Mesenchymal stem cell (in vitro differentiated cells and primary cell): ENCODE measurements around the gene RILPL1.
"Not testable (repeated sequence)": the region's sequence is repeated elsewhere in the genome, so short reads cannot be mapped to it uniquely, and the experiment has no call there.

Experiments used
- DNase-seq: peaks from one replicate; pipeline ENCODE4 v3.0.0-alpha.2; 2013
- H2AFZ ChIP-seq: one replicate; pipeline ENCODE4 v1.6.1; 2013; ENCODE audit warnings: low read depth, mild to moderate bottlenecking, control low read depth, inconsistent platforms, low read length, moderate library complexity
- H2AK5ac ChIP-seq: 2 replicates; pipeline ENCODE4 v1.6.1; 2013; ENCODE audit warnings: low read length, moderate library complexity, mild to moderate bottlenecking, inconsistent platforms; ENCODE audit not compliant: severe bottlenecking
- H2BK120ac ChIP-seq: one replicate; pipeline ENCODE4 v1.6.1; 2013; ENCODE audit warnings: low read depth, mild to moderate bottlenecking, inconsistent platforms, low read length, moderate library complexity
- H2BK12ac ChIP-seq, 2 experiments: one replicate each; pipeline ENCODE4 v1.6.1; 2013; ENCODE audit warnings: inconsistent platforms in 2 of 2, low read length in 2 of 2, mild to moderate bottlenecking in 2 of 2, moderate library complexity in 2 of 2, control low read depth in 1 of 2
- H2BK15ac ChIP-seq: one replicate; pipeline ENCODE4 v1.6.1; 2013; ENCODE audit warnings: mild to moderate bottlenecking, low read depth, inconsistent platforms; ENCODE audit not compliant: poor library complexity, severe bottlenecking
- H2BK5ac ChIP-seq: 2 replicates; pipeline ENCODE4 v1.6.1; 2013; ENCODE audit warnings: low read depth, mild to moderate bottlenecking, low read length, control low read depth, inconsistent platforms; ENCODE audit not compliant: poor library complexity, severe bottlenecking
- H3K14ac ChIP-seq, 2 experiments: one replicate each; pipeline ENCODE4 v1.6.1; 2013; ENCODE audit warnings: inconsistent platforms in 2 of 2, low read length in 2 of 2, control low read depth in 1 of 2, mild to moderate bottlenecking in 1 of 2, moderate library complexity in 1 of 2
- H3K18ac ChIP-seq, 2 experiments: one replicate each; pipeline ENCODE4 v1.6.1; 2013; ENCODE audit warnings: inconsistent platforms in 2 of 2, low read length in 2 of 2, control low read depth in 1 of 2, low read depth in 1 of 2, mild to moderate bottlenecking in 1 of 2
- H3K23ac ChIP-seq, 2 experiments: one replicate each; pipeline ENCODE4 v1.6.1; 2013; ENCODE audit warnings: inconsistent platforms in 2 of 2, low read length in 2 of 2, mild to moderate bottlenecking in 2 of 2, moderate library complexity in 2 of 2, control low read depth in 1 of 2
- H3K27ac ChIP-seq: 2 replicates; pipeline ENCODE4 v1.5.1; 2013; ENCODE audit warnings: mild to moderate bottlenecking, moderate library complexity, low read length, control low read depth, inconsistent platforms; ENCODE audit not compliant: poor library complexity, severe bottlenecking
- H3K27me3 ChIP-seq, 2 experiments: 2 replicates each; pipeline versions ENCODE4 v1.6.1 to v1.7.0; 2013; ENCODE audit warnings: low read length in 2 of 2, mild to moderate bottlenecking in 2 of 2, moderate library complexity in 2 of 2, control low read depth in 1 of 2, inconsistent platforms in 1 of 2; ENCODE audit not compliant: control insufficient read depth in 1 of 2, insufficient read depth in 1 of 2
- H3K36me3 ChIP-seq, 2 experiments: 2 replicates each; pipeline versions ENCODE4 v1.6.1 to v1.7.0; 2013; ENCODE audit warnings: low read length in 2 of 2, control low read depth in 1 of 2, inconsistent platforms in 1 of 2, low read depth in 1 of 2, mild to moderate bottlenecking in 1 of 2; ENCODE audit not compliant: insufficient read depth in 2 of 2, control insufficient read depth in 1 of 2
- H3K4ac ChIP-seq, 2 experiments: one replicate each; pipeline ENCODE4 v1.6.1; 2013; ENCODE audit warnings: inconsistent platforms in 2 of 2, low read length in 2 of 2, mild to moderate bottlenecking in 2 of 2, moderate library complexity in 2 of 2, control low read depth in 1 of 2, low read depth in 1 of 2
- H3K4me1 ChIP-seq: 2 replicates; pipeline ENCODE4 v1.6.1; 2013; ENCODE audit warnings: low read depth, low read length, control low read depth; ENCODE audit not compliant: control insufficient read depth, insufficient read depth
- H3K4me2 ChIP-seq: 2 replicates; pipeline ENCODE4 v1.6.1; 2013; ENCODE audit warnings: low read length, mild to moderate bottlenecking, inconsistent platforms; ENCODE audit not compliant: poor library complexity, severe bottlenecking
- H3K4me3 ChIP-seq, 2 experiments: 2 replicates each; pipeline versions ENCODE4 v1.5.1 to v1.7.0; 2013; ENCODE audit warnings: low read length in 2 of 2, mild to moderate bottlenecking in 2 of 2, control low read depth in 1 of 2, low read depth in 1 of 2; ENCODE audit not compliant: insufficient read depth in 1 of 2
- H3K79me1 ChIP-seq: replicated peaks from 2 replicates; pipeline ENCODE4 v1.6.1; 2013; ENCODE audit warnings: mild to moderate bottlenecking, control low read depth, low read length, inconsistent platforms; ENCODE audit not compliant: poor library complexity, severe bottlenecking
- H3K9ac ChIP-seq: 2 replicates; pipeline ENCODE4 v1.7.0; 2013; ENCODE audit warnings: mild to moderate bottlenecking, low read length, moderate library complexity
- H3K9me3 ChIP-seq: 2 replicates; pipeline ENCODE4 v1.7.0; 2013; ENCODE audit warnings: mild to moderate bottlenecking, low read length; ENCODE audit not compliant: control insufficient read depth
- H4K8ac ChIP-seq: one replicate; pipeline ENCODE4 v1.6.1; 2013; ENCODE audit warnings: inconsistent platforms, mild to moderate bottlenecking, low read length, moderate library complexity
- H4K91ac ChIP-seq: one replicate; pipeline ENCODE4 v1.6.1; 2013; ENCODE audit warnings: mild to moderate bottlenecking, low read length, inconsistent platforms
- WGBS: methylation state at CpG from one replicate; pipeline ENCODE4 v1.1.7; 2013; ENCODE audit warnings: mixed read lengths; 5-methylcytosine and 5-hydroxymethylcytosine counted together

The RILPL1 gene

GRCh38 chr12:123540899-123541662, 7.6 kb upstream of the RILPL1 start:
- Histone ChIP-seq H2AK5ac (no peak overlapping the region), H4K8ac (no peak overlapping the region), H3K27ac (no peak overlapping the region), H3K14ac (no peak overlapping the region), H3K36me3 (no peaks in the 10 kb centered on the region), H3K4me1 (no peaks in the 10 kb centered on the region), H3K4ac (no peak overlapping the region), H3K4me3 (no peak overlapping the region), H4K91ac (no peak overlapping the region), H3K4me2 (no peak overlapping the region), H3K9ac (no peak overlapping the region), H2BK120ac (no peak overlapping the region), H2AFZ (no peak overlapping the region), H3K79me1 (no peaks in the 10 kb centered on the region), H3K9me3 (no peaks in the 10 kb centered on the region), H3K27me3 (peaks cover 6 to 12% of the 10 kb centered on the region in 2 experiments), H2BK5ac (no peak overlapping the region), H2BK15ac (no peak overlapping the region), H3K23ac (no peak overlapping the region), H2BK12ac (no peak overlapping the region), H3K18ac (no peak overlapping the region)
- no peak for DNase-seq
- 86% methylated on average over 14 of the region's 15 CpGs for WGBS

GRCh38 chr12:123535952-123536351, 2.4 kb upstream of the RILPL1 start:
- not testable (repeated sequence) for H3K9me3 ChIP-seq, H2BK120ac ChIP-seq, H3K18ac ChIP-seq, H3K36me3 ChIP-seq, H2AK5ac ChIP-seq, H2BK5ac ChIP-seq, H3K4me3 ChIP-seq, H3K27ac ChIP-seq, H2BK15ac ChIP-seq, H2AFZ ChIP-seq, DNase-seq, H4K91ac ChIP-seq, H3K9ac ChIP-seq, H2BK12ac ChIP-seq, H3K4me2 ChIP-seq, H3K79me1 ChIP-seq, H3K4ac ChIP-seq, H3K14ac ChIP-seq, H3K23ac ChIP-seq, H4K8ac ChIP-seq
- 86% methylated on average over 8 of the region's 11 CpGs for WGBS
- Histone ChIP-seq H3K4me1 (peaks cover 18% of the 10 kb centered on the region), H3K27me3 (peaks cover 6 to 12% of the 10 kb centered on the region in 2 experiments)

GRCh38 chr12:123532808-123533649, 490 bp downstream of the RILPL1 start:
- H2AFZ ChIP-seq = peak overlapping the region; percentile 55
- H2AK5ac ChIP-seq = no peak overlapping the region
- H2BK12ac ChIP-seq = peak overlapping the region in 1 of 2 experiments; percentile 46
- H3K27ac ChIP-seq = no peak overlapping the region
- H3K27me3 ChIP-seq = no peaks in the 10 kb centered on the region
- H3K9me3 ChIP-seq = no peaks in the 10 kb centered on the region
- H3K4me3 ChIP-seq = peak overlapping the region; percentile 72 to 88
- H2BK15ac ChIP-seq = no peak overlapping the region
- peak overlapping the region; percentile 94 to 100 for H3K18ac ChIP-seq
- peaks cover 9% of the 10 kb centered on the region for H3K79me1 ChIP-seq
- H2BK120ac ChIP-seq = peak overlapping the region; percentile 84
- H4K91ac ChIP-seq = peak overlapping the region; percentile 20
- H3K36me3 ChIP-seq = peaks cover 14 to 20% of the 10 kb centered on the region in 2 experiments
- WGBS = 8% methylated on average over 32 of the region's 79 CpGs
- peak overlapping the region; percentile 3 to 99 for H3K4ac ChIP-seq
- H3K4me2 ChIP-seq = peak overlapping the region; percentile 66
- H3K14ac ChIP-seq = peak overlapping the region; percentile 88 to 89
- peak overlapping the region; percentile 89 for H4K8ac ChIP-seq
- peak; percentile 68 for DNase-seq
- H3K9ac ChIP-seq = peak overlapping the region; percentile 91
- peak overlapping the region in 1 of 2 experiments; percentile 99 for H3K23ac ChIP-seq
- H2BK5ac ChIP-seq = no peak overlapping the region
- H3K4me1 ChIP-seq = peaks cover 22% of the 10 kb centered on the region

DNA sequence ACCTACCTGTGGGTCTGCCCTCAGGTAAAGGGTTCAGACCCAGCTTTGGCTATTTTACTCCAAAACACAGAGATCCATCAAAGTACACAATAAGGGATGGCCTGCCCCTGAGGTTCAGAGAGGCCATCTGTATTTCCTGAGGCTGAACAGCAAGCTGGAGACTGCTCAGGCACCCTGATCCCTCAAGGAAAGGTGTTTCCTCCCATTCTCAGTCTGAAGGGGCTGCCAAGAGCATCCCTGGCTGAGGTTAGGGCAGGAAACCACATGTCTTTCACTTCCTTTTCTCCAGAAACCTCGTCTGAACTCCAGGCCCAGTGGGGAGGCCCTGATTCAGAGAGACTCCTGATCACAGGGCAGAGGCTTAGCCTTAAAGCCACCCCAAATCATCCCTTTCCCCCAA, 1.5 kb downstream of the RILPL1 start:
- peak overlapping the region in 1 of 2 experiments; percentile 57 for H3K23ac ChIP-seq
- H2BK5ac ChIP-seq = no peak overlapping the region
- DNase-seq = peak; percentile 13
- no peak overlapping the region for H2BK12ac ChIP-seq
- no peak overlapping the region for H2AFZ ChIP-seq
- peak overlapping the region; percentile 24 for H3K27ac ChIP-seq
- H3K27me3 ChIP-seq = no peaks in the 10 kb centered on the region
- H2BK15ac ChIP-seq = no peak overlapping the region
- no peak overlapping the region for H3K4ac ChIP-seq
- H3K36me3 ChIP-seq = peaks cover 21 to 26% of the 10 kb centered on the region in 2 experiments
- peak overlapping the region; percentile 66 for H3K4me2 ChIP-seq
- peaks cover 12% of the 10 kb centered on the region for H3K79me1 ChIP-seq
- peak overlapping the region; percentile 91 for H3K9ac ChIP-seq
- peak overlapping the region in 1 of 2 experiments; percentile 11 for H3K18ac ChIP-seq
- H3K4me3 ChIP-seq = peak overlapping the region in 1 of 2 experiments; percentile 88
- 10% methylated on average over 1 of the region's 1 CpG for WGBS
- H2BK120ac ChIP-seq = no peak overlapping the region
- peak overlapping the region in 1 of 2 experiments; percentile 85 for H3K14ac ChIP-seq
- peaks cover 22% of the 10 kb centered on the region for H3K4me1 ChIP-seq
- H4K8ac ChIP-seq = no peak overlapping the region
- no peak overlapping the region for H4K91ac ChIP-seq
- no peaks in the 10 kb centered on the region for H3K9me3 ChIP-seq
- peak overlapping the region; percentile 13 for H2AK5ac ChIP-seq
